ENCODE measurements around the gene LEPR. TPM values are rescaled to one million over a fixed set of nuclear protein-coding genes. Genes with fewer than 3 reads are reported as not detected.

LEPR gene
- total and polyA plus RNA-seq, 2 experiments from 2014 or later, result 8.7 to 11.0 TPM

DNA sequence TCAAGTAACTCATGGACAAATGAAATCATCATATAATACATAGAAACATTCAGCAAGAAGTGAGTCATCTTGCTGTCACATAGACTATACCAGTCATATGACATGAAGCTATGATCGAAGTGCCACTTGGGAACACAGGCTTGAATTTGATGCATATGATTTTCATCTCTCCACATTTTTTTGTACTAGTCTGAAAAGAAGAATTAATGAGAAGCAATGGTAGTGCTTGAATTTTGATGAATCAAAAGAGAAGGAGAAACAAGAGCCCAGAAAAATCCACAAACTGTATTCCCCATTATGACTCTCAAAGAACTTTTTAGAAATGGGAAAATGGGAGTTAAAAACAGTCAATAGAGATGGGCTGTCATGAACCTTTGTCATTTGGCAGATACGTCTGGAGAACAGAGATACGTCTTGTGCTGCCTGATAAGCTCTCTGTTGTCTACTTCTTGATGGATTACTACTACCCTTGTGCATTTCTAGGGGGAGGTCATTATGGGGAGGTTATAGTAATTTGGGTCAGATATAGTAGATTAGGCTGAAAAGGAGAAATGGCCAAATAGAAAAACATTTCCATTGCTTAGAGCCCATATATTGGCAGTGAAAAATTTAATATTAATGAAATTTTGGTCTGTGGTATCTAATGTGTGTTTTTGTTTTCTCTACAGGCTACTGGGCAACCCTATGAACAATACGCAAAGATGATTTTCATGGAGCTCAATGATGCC, 8.0 kb upstream of the LEPR start:
- Histone ChIP-seq H2AFZ (no peak overlapping the region), H3K79me2 (ENCODE audit: insufficient read depth) (no peaks in the 10 kb centered on the region), H4K20me1 (ENCODE audit: insufficient read depth) (no peaks in the 10 kb centered on the region), H3F3A (ENCODE audit: insufficient read depth) (0 out of 2 replicates have a peak, but pooled peaks cover 10% of the 10 kb centered on the region), H3K27ac (no peak overlapping the region), H3K4me1 (ENCODE audit: insufficient read depth) (peaks cover 8% of the 10 kb centered on the region; the same call in 1 of the 2 replicates), H3K36me3 (ENCODE audit: low read depth) (no peaks in the 10 kb centered on the region), H3K27me3 (replicated peaks; ENCODE audit: insufficient read depth) (no peaks in the 10 kb centered on the region), H3K4me3 (no peak overlapping the region), H3K9ac (no peak overlapping the region), H3K9me3 (ENCODE audit: low read depth) (no peaks in the 10 kb centered on the region), H3K4me2 (ENCODE audit: unreplicated experiment) (no peak overlapping the region), H3K9me2 (ENCODE audit: insufficient read depth) (no peaks in the 10 kb centered on the region)
- 75 to 76% methylated on average over 4 of the region's 4 CpGs for WGBS, 2 experiments (ENCODE audit: low coverage in 1 of 2, low lambda C conversion rate in 2 of 2, missing lambda C conversion rate in 2 of 2)
- in situ Hi-C loops (cut with MboI), result no loop called here
- peak; percentile 29 for DNase-seq
- TF ChIP-seq EZH2 (IDR thresholded peaks at IDR 0.05; ENCODE audit: insufficient read depth, poor library complexity, severe bottlenecking) (no peak), EZH2phosphoT487 (IDR thresholded peaks at IDR 0.05; ENCODE audit: insufficient read depth, low read depth) (no peak)

DNA sequence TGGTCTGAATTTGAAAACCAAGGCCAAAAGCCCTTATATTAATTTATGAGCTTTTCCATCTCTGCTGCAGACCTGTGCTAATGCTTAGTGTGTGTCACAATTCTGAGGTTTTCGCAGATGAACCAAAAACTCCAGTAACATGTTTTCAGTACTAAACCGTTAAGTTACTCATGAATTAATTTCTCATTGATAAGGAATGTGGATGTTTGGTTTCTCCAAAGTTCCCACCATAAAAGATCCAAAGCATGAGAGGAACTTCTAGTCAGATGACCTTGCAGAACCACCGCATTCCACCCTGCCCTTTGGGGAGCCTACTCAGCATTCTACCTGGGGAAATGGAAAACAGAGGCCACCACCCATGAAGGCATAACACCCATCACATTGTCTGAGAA, 7.5 kb upstream of the LEPR start:
- in situ Hi-C loops (cut with MboI), result no loop called here
- H4K20me1 ChIP-seq (ENCODE audit: insufficient read depth), result no peaks in the 10 kb centered on the region
- no peak overlapping the region for H2AFZ ChIP-seq
- H3K9me2 ChIP-seq (ENCODE audit: insufficient read depth), result no peaks in the 10 kb centered on the region
- H3K79me2 ChIP-seq (ENCODE audit: insufficient read depth), result no peaks in the 10 kb centered on the region
- peaks cover 8% of the 10 kb centered on the region; the same call in 1 of the 2 replicates for H3K4me1 ChIP-seq (ENCODE audit: insufficient read depth)
- no peak overlapping the region for H3K9ac ChIP-seq
- H3K27me3 ChIP-seq (replicated peaks; ENCODE audit: insufficient read depth), result no peaks in the 10 kb centered on the region
- peak; percentile 47 for DNase-seq
- TF ChIP-seq EZH2phosphoT487 (IDR thresholded peaks at IDR 0.05; ENCODE audit: insufficient read depth, low read depth) (no peak), EZH2 (IDR thresholded peaks at IDR 0.05; ENCODE audit: insufficient read depth, poor library complexity, severe bottlenecking) (no peak)
- no peak overlapping the region for H3K4me3 ChIP-seq
- no peaks in the 10 kb centered on the region for H3K9me3 ChIP-seq (ENCODE audit: low read depth)
- 0 out of 2 replicates have a peak, but pooled peaks cover 10% of the 10 kb centered on the region for H3F3A ChIP-seq (ENCODE audit: insufficient read depth)
- WGBS, 2 experiments (ENCODE audit: low coverage in 1 of 2, low lambda C conversion rate in 2 of 2, missing lambda C conversion rate in 2 of 2), result 71 to 79% methylated on average over 3 of the region's 3 CpGs
- peak overlapping the region; percentile 19; the same call in 1 of the 2 replicates for H3K27ac ChIP-seq
- H3K36me3 ChIP-seq (ENCODE audit: low read depth), result no peaks in the 10 kb centered on the region
- no peak overlapping the region for H3K4me2 ChIP-seq (ENCODE audit: unreplicated experiment)

DNA sequence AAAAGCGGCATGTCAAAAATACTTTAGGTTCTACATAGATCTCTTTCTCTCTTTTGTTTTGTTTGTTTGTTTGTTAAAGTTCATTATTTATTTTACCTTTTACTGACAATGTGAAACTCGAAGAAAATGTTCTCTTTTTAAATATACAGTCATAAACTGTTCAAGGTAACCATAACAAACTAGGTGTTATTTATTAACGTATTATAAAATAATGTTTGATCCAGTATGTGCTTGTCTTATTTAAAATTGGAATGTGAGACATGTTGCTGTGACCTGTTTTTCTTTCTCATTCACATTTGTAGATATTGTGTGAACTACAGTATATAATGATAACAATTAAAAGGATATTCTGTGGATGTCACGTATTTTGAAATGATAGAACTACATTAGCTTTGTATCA, 5.9 kb upstream of the LEPR start:
- Histone ChIP-seq H2AFZ (no peak overlapping the region), H3K4me2 (ENCODE audit: unreplicated experiment) (no peak overlapping the region), H3K4me3 (no peak overlapping the region), H3K9ac (no peak overlapping the region), H3K27ac (no peak overlapping the region), H3K36me3 (ENCODE audit: low read depth) (no peaks in the 10 kb centered on the region), H3K4me1 (ENCODE audit: insufficient read depth) (peaks cover 7% of the 10 kb centered on the region; the same call in 1 of the 2 replicates), H3K9me2 (ENCODE audit: insufficient read depth) (no peaks in the 10 kb centered on the region), H3F3A (ENCODE audit: insufficient read depth) (peaks cover 21% of the 10 kb centered on the region; the same call in 1 of the 2 replicates), H3K9me3 (ENCODE audit: low read depth) (no peaks in the 10 kb centered on the region), H3K27me3 (replicated peaks; ENCODE audit: insufficient read depth) (no peaks in the 10 kb centered on the region), H3K79me2 (ENCODE audit: insufficient read depth) (no peaks in the 10 kb centered on the region), H4K20me1 (ENCODE audit: insufficient read depth) (no peaks in the 10 kb centered on the region)
- in situ Hi-C loops (cut with MboI), result no loop called here
- 72 to 73% methylated on average over 4 of the region's 4 CpGs for WGBS, 2 experiments (ENCODE audit: low coverage in 1 of 2, low lambda C conversion rate in 2 of 2, missing lambda C conversion rate in 2 of 2)
- no peak for TF ChIP-seq EZH2phosphoT487 (IDR thresholded peaks at IDR 0.05; ENCODE audit: insufficient read depth, low read depth)
- TF ChIP-seq EZH2 (IDR thresholded peaks at IDR 0.05; ENCODE audit: insufficient read depth, poor library complexity, severe bottlenecking), result no peak
- DNase-seq, result no peak

DNA sequence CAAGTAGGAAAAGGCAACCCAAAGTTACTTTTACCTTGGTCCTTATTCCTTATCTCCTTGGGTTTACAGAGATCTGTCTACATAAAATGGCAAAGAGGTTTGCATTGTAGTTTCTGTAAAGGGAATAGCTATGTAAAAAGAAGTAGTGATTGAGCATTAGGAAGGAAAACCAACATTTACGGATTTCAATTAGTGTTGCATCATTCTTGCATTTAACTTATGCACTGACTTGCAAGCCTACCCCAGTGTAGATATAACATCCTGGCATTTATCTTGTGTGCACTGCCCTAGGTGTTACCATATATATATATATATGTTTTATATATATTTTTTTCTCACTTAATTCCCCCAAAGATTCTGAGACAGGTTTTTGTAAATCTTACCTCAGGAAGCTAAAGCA, 3.7 kb upstream of the LEPR start:
- H3K27me3 ChIP-seq (replicated peaks; ENCODE audit: insufficient read depth), result no peaks in the 10 kb centered on the region
- no peaks in the 10 kb centered on the region for H4K20me1 ChIP-seq (ENCODE audit: insufficient read depth)
- TF ChIP-seq EZH2phosphoT487 (IDR thresholded peaks at IDR 0.05; ENCODE audit: insufficient read depth, low read depth), result no peak
- no peak for TF ChIP-seq EZH2 (IDR thresholded peaks at IDR 0.05; ENCODE audit: insufficient read depth, poor library complexity, severe bottlenecking)
- H2AFZ ChIP-seq, result no peak overlapping the region
- no peak overlapping the region for H3K4me3 ChIP-seq
- no peaks in the 10 kb centered on the region for H3K9me2 ChIP-seq (ENCODE audit: insufficient read depth)
- no peaks in the 10 kb centered on the region for H3K36me3 ChIP-seq (ENCODE audit: low read depth)
- in situ Hi-C loops (cut with MboI), result no loop called here
- H3F3A ChIP-seq (ENCODE audit: insufficient read depth), result peaks cover 34% of the 10 kb centered on the region
- no peaks in the 10 kb centered on the region for H3K9me3 ChIP-seq (ENCODE audit: low read depth)
- no peak for DNase-seq
- H3K27ac ChIP-seq, result no peak overlapping the region
- peaks cover 6% of the 10 kb centered on the region for H3K79me2 ChIP-seq (ENCODE audit: insufficient read depth)
- H3K9ac ChIP-seq, result no peak overlapping the region
- 85 to 97% methylated on average over 1 of the region's 1 CpG for WGBS, 2 experiments (ENCODE audit: low coverage in 1 of 2, low lambda C conversion rate in 2 of 2, missing lambda C conversion rate in 2 of 2)
- peaks cover 7% of the 10 kb centered on the region; the same call in 1 of the 2 replicates for H3K4me1 ChIP-seq (ENCODE audit: insufficient read depth)
- no peak overlapping the region for H3K4me2 ChIP-seq (ENCODE audit: unreplicated experiment)
